Right lobe of liver (tissue), 6 donors: Measurements from ENCODE around the gene CD300A. TPM values are rescaled to one million over a fixed set of nuclear protein-coding genes. Genes with fewer than 3 reads are reported as not detected.
A peak's percentile ranks its signal among the peaks of the same experiment; 100 is the strongest.

ENCODE experiments used
- ATAC-seq, 4 donors: fragments of 200-7000 bp; cut with Tn5 transposase; one replicate each; pipeline ENCODE4 v1.9.1; 2020; ENCODE audit warnings: mild to moderate bottlenecking in 4 of 4, moderate library complexity in 4 of 4
- DNase-seq, 3 donors: peaks; one replicate each; pipeline ENCODE4 v3.0.0-alpha.2; 2020
- H3K27ac ChIP-seq, 3 donors: fragments of 200-600 bp; one replicate each; pipeline ENCODE4 v1.8.0; 2022
- H3K27me3 ChIP-seq, 2 donors: fragments of 200-600 bp; one replicate each; pipeline ENCODE4 v1.8.0; 2022
- H3K36me3 ChIP-seq, 4 donors: fragments of 200-600 bp; sonication (generic) in 1 of 4; one replicate each; pipeline versions ENCODE4 v1.5.1 to v1.8.0; 2017 to 2022; ENCODE audit warnings: control low read depth in 1 of 4
- H3K4me1 ChIP-seq, 4 donors: fragments of 200-600 bp; sonication (generic) in 1 of 4; one replicate each; pipeline versions ENCODE4 v1.5.1 to v1.8.0; 2017 to 2022; ENCODE audit warnings: control low read depth in 1 of 4
- H3K4me3 ChIP-seq, 3 donors: fragments of 200-600 bp; one replicate each; pipeline ENCODE4 v1.8.0; 2022
- H3K9me3 ChIP-seq, 4 donors: fragments of 200-600 bp; sonication (generic) in 1 of 4; one replicate each; pipeline versions ENCODE4 v1.5.1 to v1.8.0; 2017 to 2022; ENCODE audit warnings: control low read depth in 1 of 4
- CTCF ChIP-seq, 4 donors: fragments of 200-600 bp in 3 of 4; fragments of 450-650 bp in 1 of 4; IDR thresholded peaks; one replicate each; pipeline versions ENCODE4 v1.5.1 to v1.8.0; 2016 to 2022; ENCODE audit warnings: antibody characterized with exemption in 4 of 4, mild to moderate bottlenecking in 2 of 4
- POLR2A ChIP-seq: fragments of 450-650 bp; IDR thresholded peaks from one replicate; pipeline ENCODE4 v1.6.1; 2017; ENCODE audit warnings: antibody characterized with exemption, mild to moderate bottlenecking
- WGBS: methylation state at CpG from one replicate; pipeline ENCODE4 v1.1.6; 2018; ENCODE audit warnings: low coverage, low lambda C conversion rate; ENCODE audit not compliant: insufficient coverage; ENCODE audit errors: missing lambda C conversion rate; 5-methylcytosine and 5-hydroxymethylcytosine counted together
- intact Hi-C, 2 donors: fragments of 100-400 bp; cut with DNase I; formaldehyde crosslinking; loops; one replicate each; pipeline versions ENCODE4 v1.11.2 to v1.14.1; 2022
- total RNA-seq, 6 experiments: library from RNA; depleted of rRNA in 2 of 6; stranded (reverse); fragments of >200 nt in 2 of 6; fragmentation: NEBNext Ultra II Directional in 3 of 6; extraction: Animal tissue kit (Norgen Biotek cat#: 25700) in 3 of 6; gene quantifications; one replicate each; pipeline versions ENCODE4 v1.1.0 to v1.2.4, GENCODE V29; 2016 to 2023
- donor health status: DM: no; HTN: yes; CAD: no.
- donor health status: DM: no; HTN: no; CAD: no.
- donor health status: DM: no; HTN: no; CAD: no.
- donor health status: DM: no; HTN: yes; CAD: no.
- donor health status: DM: no; HTN: yes; CAD: no.

Gene CD300A
- total RNA-seq, 6 experiments from 2014 or later = 4.8 to 16.6 (median 6.6) TPM

- Histone ChIP-seq H3K4me3 (no peak overlapping the region), H3K9me3 (no peaks in the 10 kb centered on the region), H3K4me1 (peaks cover 0 to 7% (median 0%) of the 10 kb centered on the region in 4 donors), H3K27ac (no peak overlapping the region), H3K36me3 (no peaks in the 10 kb centered on the region), H3K27me3 (no peaks in the 10 kb centered on the region)
- TF ChIP-seq POLR2A (no peak), CTCF (IDR thresholded peaks at IDR 0.05) (no peak)
- DNase-seq (no peak), ATAC-seq (no peak)
- intact Hi-C loops = no loop called here
- 62% methylated on average over 2 of the region's 10 CpGs for WGBS
Measured at GRCh38 chr17:74461611-74462010, 4.8 kb upstream of the CD300A start.

- H3K36me3 ChIP-seq = no peaks in the 10 kb centered on the region
- ATAC-seq (no peak), DNase-seq (no peak)
- H3K4me3 ChIP-seq = no peak overlapping the region
- 77% methylated on average over 4 of the region's 7 CpGs for WGBS
- intact Hi-C loops = no loop called here
- H3K27ac ChIP-seq = no peak overlapping the region
- TF ChIP-seq CTCF (IDR thresholded peaks at IDR 0.05) = no peak
- no peak for TF ChIP-seq POLR2A
- no peaks in the 10 kb centered on the region for H3K27me3 ChIP-seq
- H3K4me1 ChIP-seq = no peaks in the 10 kb centered on the region
- no peaks in the 10 kb centered on the region for H3K9me3 ChIP-seq
Measured at GRCh38 chr17:74464730-74465377, 1.6 kb upstream of the CD300A start.

- Histone ChIP-seq H3K27me3 (no peaks in the 10 kb centered on the region), H3K9me3 (no peaks in the 10 kb centered on the region), H3K4me1 (no peaks in the 10 kb centered on the region), H3K27ac (peak overlapping the region; percentile 26 to 76 (median 48)), H3K36me3 (no peaks in the 10 kb centered on the region), H3K4me3 (peak overlapping the region in 1 of 3 donors; percentile 5)
- no peak for ATAC-seq
- intact Hi-C loops = no loop called here
- WGBS = 73% methylated on average over 7 of the region's 8 CpGs
- TF ChIP-seq POLR2A (no peak), CTCF (IDR thresholded peaks at IDR 0.05) (no peak)
- DNase-seq = no peak
Measured at GRCh38 chr17:74465378-74466110, 890 bp upstream of the CD300A start.

GRCh38 chr17:74466828-74467184 lies 372 bp downstream of the CD300A start:
- peak; percentile 5 to 25 (median 8) for ATAC-seq

More at GRCh38 chr17:74466828-74467184, 372 bp downstream of the CD300A start:
- H3K27ac ChIP-seq = peak overlapping the region; percentile 31 to 76 (median 53)
- H3K4me1 ChIP-seq = no peaks in the 10 kb centered on the region
- intact Hi-C loops = no loop called here
- 33% methylated on average over 11 of the region's 11 CpGs for WGBS
- no peaks in the 10 kb centered on the region for H3K9me3 ChIP-seq
- DNase-seq = no peak
- no peaks in the 10 kb centered on the region for H3K27me3 ChIP-seq
- H3K36me3 ChIP-seq = no peaks in the 10 kb centered on the region
- peak overlapping the region; percentile 16 to 41 (median 21) for H3K4me3 ChIP-seq
- TF ChIP-seq CTCF (IDR thresholded peaks at IDR 0.05) = no peak
- TF ChIP-seq POLR2A = peak; percentile 1
